HG02938 (cell line): Measurements from ENCODE around the gene ITGA7.

Experiments
- ATAC-seq: cut with Tn5 transposase; IDR thresholded peaks from one replicate; pipeline ENCODE4 v1.9.1; 2021; ENCODE audit warnings: mild to moderate bottlenecking, moderate library complexity; ENCODE audit not compliant: unreplicated experiment

ITGA7 gene, protein sequence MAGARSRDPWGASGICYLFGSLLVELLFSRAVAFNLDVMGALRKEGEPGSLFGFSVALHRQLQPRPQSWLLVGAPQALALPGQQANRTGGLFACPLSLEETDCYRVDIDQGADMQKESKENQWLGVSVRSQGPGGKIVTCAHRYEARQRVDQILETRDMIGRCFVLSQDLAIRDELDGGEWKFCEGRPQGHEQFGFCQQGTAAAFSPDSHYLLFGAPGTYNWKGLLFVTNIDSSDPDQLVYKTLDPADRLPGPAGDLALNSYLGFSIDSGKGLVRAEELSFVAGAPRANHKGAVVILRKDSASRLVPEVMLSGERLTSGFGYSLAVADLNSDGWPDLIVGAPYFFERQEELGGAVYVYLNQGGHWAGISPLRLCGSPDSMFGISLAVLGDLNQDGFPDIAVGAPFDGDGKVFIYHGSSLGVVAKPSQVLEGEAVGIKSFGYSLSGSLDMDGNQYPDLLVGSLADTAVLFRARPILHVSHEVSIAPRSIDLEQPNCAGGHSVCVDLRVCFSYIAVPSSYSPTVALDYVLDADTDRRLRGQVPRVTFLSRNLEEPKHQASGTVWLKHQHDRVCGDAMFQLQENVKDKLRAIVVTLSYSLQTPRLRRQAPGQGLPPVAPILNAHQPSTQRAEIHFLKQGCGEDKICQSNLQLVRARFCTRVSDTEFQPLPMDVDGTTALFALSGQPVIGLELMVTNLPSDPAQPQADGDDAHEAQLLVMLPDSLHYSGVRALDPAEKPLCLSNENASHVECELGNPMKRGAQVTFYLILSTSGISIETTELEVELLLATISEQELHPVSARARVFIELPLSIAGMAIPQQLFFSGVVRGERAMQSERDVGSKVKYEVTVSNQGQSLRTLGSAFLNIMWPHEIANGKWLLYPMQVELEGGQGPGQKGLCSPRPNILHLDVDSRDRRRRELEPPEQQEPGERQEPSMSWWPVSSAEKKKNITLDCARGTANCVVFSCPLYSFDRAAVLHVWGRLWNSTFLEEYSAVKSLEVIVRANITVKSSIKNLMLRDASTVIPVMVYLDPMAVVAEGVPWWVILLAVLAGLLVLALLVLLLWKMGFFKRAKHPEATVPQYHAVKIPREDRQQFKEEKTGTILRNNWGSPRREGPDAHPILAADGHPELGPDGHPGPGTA

DNA sequence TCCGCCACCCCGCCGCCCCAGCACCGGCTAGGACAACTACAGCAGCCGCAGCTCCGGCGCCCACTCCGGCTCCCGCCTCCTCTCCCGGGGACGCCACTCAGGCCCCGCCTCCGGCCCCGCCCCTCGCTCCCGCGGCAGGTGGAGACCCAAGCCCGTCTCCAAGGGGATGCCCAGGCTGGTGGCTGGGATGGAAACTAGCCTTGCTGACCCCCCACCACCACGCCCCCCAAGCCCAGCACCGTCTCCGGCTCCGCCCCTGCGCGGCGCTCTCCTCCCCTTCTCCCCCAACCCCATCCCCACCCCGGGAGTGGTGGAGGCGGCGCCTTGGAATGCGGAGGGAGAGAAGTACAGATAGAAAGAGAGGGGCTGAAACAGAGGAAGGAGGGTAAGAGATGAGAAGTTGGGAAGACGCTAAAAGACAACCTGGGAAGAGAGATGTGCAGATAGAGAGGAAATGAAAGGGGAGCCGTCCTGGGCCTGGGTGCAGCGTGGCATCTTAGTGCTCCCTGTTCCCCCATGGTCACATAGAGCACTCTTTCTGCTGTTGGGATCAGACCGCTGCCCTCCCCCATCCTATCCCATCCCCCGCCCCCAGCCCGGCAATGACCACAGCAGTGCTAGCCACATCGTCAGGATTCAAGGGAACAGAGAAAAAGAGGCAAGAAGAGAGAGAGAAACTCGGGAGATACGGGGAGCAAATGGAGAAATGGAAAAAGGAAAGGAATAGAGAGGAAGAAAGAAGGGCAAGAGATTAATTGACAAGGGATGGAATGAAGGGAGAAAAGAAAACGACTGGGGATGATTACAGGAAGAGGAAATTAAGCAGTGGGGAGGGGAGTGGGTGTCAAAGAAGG, at the start of gene ITGA7:
Gene ITGA7, minus strand, starts transcription at position 64 of the 854 bp plus-strand sequence. CDS start 222 bp downstream, outside the sequence.
- ATAC-seq, result no peak

DNA sequence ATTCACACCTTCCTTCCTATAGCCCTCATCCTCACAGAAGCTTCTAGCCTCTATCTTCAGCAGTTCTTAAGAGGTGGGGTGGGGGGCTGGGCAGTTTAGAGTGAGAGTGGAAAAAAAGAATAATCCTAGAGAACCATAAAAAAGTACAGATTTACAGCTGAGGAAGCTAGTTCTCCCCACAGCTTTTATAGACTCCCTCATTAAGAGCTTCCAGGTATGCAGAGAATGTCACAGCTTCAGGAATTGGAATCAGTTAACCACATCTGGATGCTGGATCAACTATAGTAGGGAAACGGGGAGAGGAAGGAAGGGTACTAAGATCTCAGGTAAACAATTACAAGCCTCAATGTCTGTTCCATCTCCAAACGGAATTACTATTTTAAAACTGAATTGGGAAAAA, 47.5 kb upstream of the ITGA7 start:
- no peak for ATAC-seq

DNA sequence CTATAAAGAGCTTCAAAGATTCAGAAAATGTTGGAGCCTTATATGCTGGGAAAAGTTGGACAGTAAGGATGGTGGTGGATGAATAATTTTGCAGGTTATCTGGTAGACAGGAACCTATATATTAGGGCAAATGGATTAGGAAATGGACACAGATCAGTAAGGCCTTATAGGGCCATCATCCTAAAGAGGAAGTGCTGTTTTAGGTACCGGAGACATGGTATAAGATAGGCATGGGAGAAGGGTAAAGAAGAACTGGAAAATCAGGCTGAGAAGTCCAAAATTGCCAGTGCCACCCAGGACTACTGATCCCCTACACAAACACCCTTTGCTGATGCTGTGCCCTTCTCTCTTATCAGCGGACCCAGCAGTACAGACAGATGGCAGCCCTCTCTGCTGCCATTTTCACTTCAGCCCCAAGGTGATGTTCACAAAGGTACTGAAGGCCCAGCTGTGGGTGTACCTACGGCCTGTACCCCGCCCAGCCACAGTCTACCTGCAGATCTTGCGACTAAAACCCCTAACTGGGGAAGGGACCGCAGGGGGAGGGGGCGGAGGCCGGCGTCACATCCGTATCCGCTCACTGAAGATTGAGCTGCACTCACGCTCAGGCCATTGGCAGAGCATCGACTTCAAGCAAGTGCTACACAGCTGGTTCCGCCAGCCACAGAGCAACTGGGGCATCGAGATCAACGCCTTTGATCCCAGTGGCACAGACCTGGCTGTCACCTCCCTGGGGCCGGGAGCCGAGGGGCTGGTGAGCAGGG, 40.7 kb upstream of the ITGA7 start:
- ATAC-seq, result no peak

DNA sequence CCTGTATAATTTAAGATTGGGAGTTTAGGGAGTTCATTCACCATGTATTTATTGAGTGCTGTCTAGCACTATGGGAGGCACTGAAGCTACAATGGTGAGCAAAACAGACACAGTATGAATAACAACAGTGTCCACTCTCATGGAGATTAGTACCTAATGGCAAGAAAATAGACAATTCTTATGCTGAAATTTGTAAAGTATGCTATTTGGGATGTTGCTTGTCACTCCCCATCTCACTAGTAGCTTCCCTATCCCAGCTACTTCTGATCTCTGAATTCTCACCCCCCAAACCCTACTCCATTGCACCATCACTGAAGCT, 39.2 kb upstream of the ITGA7 start:
- ATAC-seq, result no peak

DNA sequence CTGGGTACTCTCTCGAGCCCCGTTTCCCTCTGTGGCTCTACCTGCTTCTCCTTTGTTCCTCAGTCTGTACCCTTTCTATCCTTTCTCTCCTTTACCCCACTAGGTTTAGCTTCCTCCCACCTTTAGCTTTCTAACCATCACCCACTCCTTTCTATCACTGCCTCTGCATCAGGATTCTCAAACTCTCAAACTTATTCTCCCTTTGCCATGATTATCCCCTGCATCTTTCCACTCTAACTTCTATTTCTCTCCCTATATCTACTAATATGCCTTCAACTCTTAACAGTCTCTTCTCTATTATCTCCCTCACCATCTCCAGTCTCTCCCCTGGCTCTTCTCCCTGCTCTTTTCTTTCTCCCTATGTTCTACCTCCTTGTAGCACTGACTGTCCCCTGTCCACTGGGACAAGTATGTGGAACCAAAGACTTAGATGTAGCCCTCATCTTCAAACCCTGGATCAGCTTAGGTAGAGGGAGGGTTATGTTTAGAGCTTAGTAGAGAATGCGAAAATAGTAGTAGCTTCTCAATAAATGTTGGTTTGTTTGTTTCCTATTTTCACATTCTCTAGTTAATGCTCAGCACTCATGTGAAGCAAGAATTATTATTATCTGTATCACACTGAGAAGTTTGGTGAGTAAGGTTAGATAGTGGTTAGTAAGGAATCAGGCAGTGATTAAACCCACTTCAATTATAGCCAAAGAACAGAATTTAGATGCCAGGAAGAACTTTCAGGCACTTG, 38.6 kb upstream of the ITGA7 start:
- no peak for ATAC-seq

DNA sequence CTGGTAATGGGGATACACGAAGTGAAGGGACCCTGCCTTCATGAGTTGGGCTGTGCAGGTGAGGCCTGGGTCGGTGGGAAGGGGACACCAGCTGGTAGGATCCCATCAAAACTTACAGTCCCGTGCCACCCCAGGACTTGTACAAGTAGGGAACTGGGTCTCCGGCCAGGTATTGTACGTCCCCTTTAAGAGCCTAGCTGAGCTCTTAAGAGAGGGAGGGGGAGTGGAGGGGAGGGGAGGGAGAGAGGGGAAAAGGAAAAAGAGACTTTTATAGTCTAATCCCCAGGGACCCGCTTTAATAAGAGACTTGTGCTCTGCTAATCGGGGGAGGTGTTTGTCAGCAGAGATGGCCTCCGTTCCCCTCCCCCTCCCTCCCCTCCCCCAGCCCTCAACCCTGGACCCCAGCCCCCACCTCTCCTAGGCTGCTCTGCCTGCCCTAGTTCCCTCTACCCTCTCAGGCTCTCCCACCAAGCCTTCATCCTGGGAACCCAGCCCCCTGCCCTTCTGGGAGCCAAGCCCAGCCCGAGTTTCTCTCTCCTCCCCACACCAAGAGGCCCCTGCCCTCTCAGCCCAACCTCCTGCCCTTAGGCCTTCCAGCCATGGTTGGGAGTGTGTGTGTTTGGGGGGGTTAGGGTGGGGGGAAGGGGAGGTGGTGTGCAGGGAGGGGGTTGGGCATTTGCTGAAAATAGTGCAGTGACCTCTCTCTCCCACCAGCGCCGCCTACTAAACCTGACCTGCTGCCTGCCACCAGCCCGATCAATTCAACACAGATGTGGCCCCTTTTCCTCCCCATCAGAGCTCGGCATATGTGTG, 37.9 kb upstream of the ITGA7 start:
- no peak for ATAC-seq

DNA sequence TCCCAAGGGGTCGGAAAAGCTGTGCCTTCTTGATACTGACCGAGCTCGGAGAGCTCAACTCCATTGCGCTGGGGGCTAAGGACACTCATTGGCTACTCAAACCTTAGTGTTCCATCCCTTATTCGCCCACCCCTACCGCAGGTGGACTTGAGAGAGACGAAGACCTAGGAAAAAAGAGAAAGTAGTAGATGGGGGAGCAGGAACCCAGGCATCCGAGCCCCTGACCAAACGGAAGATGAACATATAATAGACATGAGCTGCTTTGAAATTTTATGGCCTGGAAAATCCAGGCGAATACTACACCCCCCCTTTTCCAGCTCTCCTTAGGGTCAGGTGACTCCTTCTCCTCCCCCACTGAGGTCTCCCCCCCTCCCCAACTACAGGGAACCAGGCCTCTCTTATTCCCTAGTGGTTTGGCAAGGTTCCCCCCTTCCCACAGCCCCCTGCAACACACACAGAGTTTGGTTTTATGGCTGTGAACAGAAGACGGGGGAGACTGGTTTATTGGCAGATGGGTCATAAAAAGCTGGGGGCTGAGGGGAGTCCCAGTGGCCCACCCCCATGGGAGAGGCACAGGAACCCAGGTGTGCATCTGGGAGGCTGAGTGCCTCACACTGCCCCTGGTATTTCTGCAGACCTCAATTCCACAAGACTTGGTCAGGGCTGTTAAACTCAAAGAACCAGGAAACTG, 36.8 kb upstream of the ITGA7 start:
- ATAC-seq, result no peak

DNA sequence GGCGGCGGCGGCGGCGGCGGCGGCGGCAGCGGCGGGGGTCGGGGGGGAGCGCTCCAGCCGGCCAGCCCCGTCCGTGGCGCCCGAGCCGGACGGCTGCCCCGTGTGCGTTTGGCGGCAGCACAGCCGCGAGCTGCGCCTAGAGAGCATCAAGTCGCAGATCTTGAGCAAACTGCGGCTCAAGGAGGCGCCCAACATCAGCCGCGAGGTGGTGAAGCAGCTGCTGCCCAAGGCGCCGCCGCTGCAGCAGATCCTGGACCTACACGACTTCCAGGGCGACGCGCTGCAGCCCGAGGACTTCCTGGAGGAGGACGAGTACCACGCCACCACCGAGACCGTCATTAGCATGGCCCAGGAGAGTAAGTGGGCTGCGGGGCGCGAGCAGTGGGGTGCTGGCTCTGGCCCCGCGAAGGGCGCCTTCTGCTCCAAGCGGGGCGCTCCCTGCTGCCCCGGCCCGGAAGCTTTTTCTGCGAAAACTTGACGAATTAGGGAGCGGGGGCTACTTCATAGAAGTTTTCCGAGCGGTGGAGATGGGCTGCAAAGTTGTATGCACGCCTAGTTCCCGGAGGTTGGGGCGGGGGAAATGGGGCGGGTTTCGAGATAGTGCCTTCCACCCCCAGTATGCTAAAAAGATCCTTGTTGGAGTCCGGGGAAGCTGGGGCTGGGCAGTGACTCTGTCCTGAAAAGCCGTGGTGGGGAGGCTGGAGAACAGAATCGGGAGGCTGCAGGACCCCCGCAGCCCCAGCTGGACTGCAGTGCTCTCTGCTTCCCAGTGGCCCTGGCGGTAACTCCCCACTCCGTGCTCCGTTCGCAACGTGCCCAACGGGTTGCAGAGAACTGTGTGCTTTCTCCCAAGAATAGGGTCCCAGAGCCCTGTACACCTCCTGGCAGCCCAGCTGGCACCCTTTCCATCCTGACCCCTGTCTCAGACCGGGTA, 36.0 kb upstream of the ITGA7 start:
- ATAC-seq, result peak; percentile 41

DNA sequence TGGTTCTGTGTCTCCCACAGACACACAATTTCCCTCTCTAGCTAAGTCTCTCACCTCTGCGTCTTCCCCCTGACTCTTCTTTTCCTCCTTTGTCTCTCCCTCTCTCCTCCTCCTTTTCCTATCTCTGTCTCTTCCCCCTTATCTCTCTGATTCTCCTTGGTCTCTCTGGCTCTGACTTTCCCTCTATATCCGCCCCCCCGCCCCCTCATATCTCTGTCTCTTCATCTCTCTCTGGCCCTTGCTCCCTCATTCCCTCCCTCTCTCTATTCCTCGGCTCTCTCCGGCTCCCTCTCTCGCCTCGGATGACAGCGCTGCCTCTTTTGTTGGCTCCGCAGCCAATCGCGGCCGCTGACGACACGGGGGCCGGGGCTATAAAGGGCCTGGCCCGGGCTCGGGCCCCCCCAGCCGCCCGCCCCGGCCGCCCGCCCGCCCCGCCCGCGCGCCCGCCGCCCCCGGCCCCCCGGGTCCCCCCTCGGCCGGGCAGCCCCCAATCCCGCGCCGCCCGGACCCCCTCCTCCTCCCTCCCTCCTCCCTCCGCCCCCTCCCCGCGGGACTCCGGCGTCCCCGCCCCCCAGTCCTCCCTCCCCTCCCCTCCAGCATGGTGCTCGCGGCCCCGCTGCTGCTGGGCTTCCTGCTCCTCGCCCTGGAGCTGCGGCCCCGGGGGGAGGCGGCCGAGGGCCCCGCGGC, 35.2 kb upstream of the ITGA7 start, which contains the start of gene GDF11:
Gene GDF11, plus strand, starts transcription at position 404 of the 687 bp plus-strand sequence. Its CDS starts 195 bp downstream, at position 599.
- peak; percentile 30 for ATAC-seq

DNA sequence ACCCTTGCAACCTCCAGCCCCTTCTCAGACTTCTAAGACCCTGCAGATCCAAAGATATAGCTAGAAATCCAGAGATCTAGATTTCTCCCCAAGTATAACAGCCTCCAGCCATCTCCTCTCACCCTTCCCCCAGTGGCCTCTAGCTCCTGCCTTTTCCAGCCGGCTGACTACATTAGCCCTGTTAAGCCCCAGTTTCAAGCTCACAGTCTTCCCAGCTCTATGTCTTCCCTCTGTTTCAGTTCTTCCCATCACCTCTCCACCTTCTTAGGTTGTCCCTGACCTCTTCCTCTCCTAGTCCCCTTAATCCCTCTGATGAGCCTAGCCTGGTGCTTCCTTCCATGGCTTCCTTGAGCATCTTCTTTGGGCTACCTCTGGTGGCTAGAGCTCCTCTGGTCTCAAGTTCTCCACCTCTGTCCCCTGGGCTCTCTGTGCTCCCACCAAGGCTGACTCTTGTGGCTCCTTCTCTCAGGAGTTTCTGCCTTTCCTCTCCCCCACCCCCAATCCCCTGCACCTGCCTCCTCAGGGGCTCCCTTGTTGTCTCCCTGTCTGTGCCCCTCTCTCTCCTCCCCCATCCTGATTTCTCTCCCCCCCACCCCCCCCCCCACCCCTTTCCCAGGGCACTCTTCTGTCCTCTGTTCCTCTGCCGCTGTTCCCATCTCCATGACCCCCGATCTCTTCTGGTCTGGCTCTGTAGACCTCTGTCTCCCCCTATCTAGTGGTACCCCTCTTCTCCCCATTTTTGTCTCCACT, 34.4 kb upstream of the ITGA7 start:
- ATAC-seq, result no peak

DNA sequence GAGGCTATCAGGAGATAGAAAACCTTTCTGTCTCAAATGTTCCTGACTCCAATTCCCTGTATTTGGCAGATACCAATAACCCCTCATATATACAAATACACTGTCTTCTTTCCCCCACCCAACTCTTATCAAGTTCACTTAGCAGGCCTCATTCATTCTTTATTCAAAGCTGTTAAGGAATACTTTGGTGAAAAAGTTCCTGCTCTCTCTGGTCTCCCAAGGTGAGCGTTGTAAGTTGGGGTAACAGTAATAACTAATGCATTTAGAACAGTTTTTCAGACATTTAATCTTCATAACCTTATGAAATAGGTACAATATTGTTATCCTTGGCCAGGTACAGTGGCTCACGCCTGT, 31.3 kb upstream of the ITGA7 start:
- ATAC-seq, result no peak

DNA sequence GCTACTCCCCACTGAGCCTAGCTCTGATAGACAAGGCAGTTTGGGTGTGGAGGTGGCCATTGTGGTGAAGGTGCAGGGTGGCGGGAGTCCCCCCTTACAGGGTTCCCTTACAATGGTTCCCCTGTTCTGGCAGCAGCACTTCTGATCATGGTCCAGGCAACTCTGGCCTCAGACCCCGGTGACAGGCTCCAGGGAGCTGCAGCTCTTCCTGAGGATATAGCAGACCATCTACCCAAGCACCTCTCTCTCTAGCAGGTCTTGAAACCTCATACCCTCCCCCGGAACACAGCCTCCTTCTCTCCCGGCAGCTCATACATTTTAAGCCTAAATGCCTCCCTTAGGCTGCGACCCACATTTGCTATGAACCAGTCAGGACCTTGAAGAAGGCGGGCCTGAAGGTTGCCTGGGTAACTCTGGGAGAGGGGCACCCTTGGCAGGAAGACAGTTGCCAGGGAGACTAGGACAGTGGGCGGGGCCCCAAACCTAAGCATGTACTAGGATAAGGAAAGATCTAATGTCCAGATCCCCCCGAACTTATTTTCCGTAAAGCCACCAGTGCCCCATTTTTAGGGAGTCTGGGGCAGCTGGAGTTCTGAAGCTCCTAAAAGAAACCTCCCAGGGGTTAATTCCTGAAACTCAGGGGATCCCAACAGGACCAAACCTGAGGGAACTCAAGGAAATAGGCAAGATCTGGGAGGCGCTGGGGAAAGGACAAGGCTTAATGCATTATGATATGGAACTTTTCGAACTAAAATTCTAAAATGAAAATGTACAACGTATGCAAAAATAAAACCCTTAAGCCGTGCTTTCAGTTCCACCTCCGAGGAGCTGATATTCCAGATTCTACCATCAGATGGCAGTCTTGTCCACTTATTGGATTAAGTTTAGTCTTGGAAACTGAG, 30.7 kb upstream of the ITGA7 start:
- peak; percentile 75 for ATAC-seq

DNA sequence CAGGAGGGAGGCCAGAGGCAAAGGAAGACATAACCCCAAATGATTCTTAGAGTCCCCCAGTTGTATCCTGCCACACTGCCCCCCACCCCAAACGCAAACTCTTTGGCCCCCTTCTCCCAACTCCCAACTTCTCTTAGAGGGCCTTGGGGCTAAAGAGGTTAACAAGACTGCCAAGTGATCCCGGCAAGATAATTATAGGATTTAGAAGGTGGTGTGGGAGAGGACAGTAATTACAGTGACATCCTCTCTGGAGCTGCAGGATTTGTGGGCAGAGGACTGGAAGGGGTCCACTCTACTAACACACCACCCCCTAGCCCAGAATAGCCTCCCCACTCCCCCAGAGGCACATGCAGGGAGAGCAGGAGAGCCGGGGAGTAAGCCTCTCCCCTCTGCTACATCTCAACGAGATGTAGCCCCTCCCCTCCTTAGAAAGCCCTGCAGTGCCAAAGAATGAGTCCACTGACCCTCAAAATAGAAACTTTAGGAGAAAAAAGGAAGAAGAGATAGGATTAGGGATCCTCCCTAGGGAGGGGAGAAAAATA, 29.9 kb upstream of the ITGA7 start:
- no peak for ATAC-seq
